SK-N-MC (cell line): Measurements from ENCODE around the gene FNDC10.

ENCODE experiments used
- EZH2 ChIP-seq: fragments of 200-600 bp; sonication (generic); IDR thresholded peaks from one replicate; pipeline ENCODE4 v1.6.1; 2017; ENCODE audit warnings: antibody characterized with exemption
- POLR2AphosphoS5 ChIP-seq: IDR thresholded peaks from 2 replicates; pipeline ENCODE4 v1.6.1; 2012; ENCODE audit warnings: mild to moderate bottlenecking, low read depth, low read length, borderline replicate concordance

DNA sequence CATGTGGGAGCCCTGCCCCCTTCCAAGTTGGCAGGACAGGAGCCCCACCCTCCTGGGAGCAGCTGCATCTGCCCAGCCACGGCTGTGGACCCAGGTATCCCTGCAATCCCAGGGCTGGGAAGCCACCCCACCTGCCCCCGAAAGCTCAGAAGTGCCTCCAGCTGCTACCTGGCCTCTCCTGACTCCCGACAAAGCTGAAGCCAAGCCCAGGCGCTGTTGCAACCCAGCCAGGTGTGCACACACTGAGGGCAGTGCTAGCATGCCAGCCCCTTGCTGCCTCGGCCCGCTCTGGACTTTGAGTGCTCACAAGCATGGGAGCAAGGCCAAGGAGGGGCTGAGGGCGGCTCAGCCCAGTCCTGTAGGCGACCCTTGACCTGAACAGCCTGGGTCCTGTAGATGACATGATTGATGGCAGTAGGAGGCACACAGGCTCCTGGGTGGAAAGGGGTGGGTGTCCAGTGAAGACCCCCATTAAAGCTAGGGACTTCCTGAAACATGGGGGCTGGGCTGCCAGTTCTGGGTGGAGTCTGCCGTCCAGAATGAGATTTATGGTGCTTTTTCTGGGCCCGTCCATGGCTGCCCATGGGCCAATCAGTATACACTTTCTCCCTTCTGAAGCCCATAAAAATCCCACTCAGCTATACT, 22.4 kb downstream of the FNDC10 start:
- TF ChIP-seq POLR2AphosphoS5 (no peak), EZH2 (no peak)
